Loucy (cell line): Measurements from ENCODE around the gene TMEM117.
"Not testable (repeated sequence)": the region's sequence is repeated elsewhere in the genome, so short reads cannot be mapped to it uniquely, and the experiment has no call there.

Experiments used
- CTCF ChIP-seq: fragments of 200-600 bp; sonication (generic); conservative IDR thresholded peaks from 2 replicates; pipeline ENCODE4 v1.5.1; 2014; ENCODE audit warnings: mild to moderate bottlenecking, antibody characterized with exemption, low read length
- EZH2phosphoT487 ChIP-seq: fragments of 200-600 bp; IDR thresholded peaks from 2 replicates; pipeline ENCODE4 v1.6.1; 2018; ENCODE audit warnings: antibody characterized with exemption, mild to moderate bottlenecking, moderate library complexity, borderline replicate concordance

GRCh38 chr12:43847425-43848225 is 11.7 kb downstream of the TMEM117 start:
- not testable (repeated sequence) for TF ChIP-seq CTCF, EZH2phosphoT487
